ENCODE measurements around the gene C9orf50.

DNA sequence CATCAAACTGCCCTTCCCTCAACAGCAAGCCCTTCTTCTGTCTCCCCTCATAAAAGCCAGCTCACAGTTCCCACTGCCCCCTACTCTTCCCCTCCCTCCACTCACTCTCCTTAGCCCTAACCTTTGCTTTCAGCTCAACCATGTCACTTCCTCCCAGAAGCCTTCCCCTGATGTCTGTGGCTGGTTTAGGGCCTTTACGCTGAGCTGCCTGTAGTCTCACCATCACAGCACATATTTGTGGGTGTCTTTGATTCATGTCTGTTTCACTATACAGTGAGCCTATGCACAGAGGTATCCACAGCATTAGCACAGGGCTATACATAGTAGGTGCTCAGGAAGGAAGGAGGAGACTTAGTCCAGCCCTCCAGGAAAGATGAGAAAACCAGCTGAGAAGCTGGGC lies 34.7 kb downstream of the C9orf50 start:
- TF ChIP-seq, protein P1, sequence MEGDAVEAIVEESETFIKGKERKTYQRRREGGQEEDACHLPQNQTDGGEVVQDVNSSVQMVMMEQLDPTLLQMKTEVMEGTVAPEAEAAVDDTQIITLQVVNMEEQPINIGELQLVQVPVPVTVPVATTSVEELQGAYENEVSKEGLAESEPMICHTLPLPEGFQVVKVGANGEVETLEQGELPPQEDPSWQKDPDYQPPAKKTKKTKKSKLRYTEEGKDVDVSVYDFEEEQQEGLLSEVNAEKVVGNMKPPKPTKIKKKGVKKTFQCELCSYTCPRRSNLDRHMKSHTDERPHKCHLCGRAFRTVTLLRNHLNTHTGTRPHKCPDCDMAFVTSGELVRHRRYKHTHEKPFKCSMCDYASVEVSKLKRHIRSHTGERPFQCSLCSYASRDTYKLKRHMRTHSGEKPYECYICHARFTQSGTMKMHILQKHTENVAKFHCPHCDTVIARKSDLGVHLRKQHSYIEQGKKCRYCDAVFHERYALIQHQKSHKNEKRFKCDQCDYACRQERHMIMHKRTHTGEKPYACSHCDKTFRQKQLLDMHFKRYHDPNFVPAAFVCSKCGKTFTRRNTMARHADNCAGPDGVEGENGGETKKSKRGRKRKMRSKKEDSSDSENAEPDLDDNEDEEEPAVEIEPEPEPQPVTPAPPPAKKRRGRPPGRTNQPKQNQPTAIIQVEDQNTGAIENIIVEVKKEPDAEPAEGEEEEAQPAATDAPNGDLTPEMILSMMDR (conservative IDR thresholded peaks at IDR 0.05; ENCODE audit: low read depth in 2 of 2): no peak
- TF ChIP-seq, protein P2, sequence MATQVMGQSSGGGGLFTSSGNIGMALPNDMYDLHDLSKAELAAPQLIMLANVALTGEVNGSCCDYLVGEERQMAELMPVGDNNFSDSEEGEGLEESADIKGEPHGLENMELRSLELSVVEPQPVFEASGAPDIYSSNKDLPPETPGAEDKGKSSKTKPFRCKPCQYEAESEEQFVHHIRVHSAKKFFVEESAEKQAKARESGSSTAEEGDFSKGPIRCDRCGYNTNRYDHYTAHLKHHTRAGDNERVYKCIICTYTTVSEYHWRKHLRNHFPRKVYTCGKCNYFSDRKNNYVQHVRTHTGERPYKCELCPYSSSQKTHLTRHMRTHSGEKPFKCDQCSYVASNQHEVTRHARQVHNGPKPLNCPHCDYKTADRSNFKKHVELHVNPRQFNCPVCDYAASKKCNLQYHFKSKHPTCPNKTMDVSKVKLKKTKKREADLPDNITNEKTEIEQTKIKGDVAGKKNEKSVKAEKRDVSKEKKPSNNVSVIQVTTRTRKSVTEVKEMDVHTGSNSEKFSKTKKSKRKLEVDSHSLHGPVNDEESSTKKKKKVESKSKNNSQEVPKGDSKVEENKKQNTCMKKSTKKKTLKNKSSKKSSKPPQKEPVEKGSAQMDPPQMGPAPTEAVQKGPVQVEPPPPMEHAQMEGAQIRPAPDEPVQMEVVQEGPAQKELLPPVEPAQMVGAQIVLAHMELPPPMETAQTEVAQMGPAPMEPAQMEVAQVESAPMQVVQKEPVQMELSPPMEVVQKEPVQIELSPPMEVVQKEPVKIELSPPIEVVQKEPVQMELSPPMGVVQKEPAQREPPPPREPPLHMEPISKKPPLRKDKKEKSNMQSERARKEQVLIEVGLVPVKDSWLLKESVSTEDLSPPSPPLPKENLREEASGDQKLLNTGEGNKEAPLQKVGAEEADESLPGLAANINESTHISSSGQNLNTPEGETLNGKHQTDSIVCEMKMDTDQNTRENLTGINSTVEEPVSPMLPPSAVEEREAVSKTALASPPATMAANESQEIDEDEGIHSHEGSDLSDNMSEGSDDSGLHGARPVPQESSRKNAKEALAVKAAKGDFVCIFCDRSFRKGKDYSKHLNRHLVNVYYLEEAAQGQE (IDR thresholded peaks at IDR 0.05; ENCODE audit: unreplicated experiment): no peak
- no peak for TF ChIP-seq EZH2 (IDR thresholded peaks at IDR 0.05; ENCODE audit: low read depth, unreplicated experiment)
- no peak for TF ChIP-seq NANOG (IDR thresholded peaks at IDR 0.05; ENCODE audit: borderline replicate concordance)

Data from GM23338 (cell line).